Measurements from ENCODE around the gene MEGF8. TPM values are rescaled to one million over a fixed set of nuclear protein-coding genes. Genes with fewer than 3 reads are reported as not detected.

The MEGF8 gene
- total and polyA plus RNA-seq, 9 of the 15 experiments (the other 6 are each of a cell fraction or from before 2014, with no cell fraction given): 0.28 to 13.1 (median 3.0) TPM

- H3K36me3 ChIP-seq (ENCODE audit: control insufficient read depth, insufficient read depth, low read length): no peaks in the 10 kb centered on the region
- in situ Hi-C loops (cut with MboI) (no loop called here), intact Hi-C loops (cut with micrococcal nuclease) (no loop called here)
- no peak overlapping the region for H3K4me3 ChIP-seq
- peaks cover 6 to 8% of the 10 kb centered on the region in 2 experiments; a peak in 4 of 5 replicates for H3K27me3 ChIP-seq (ENCODE audit: control insufficient read depth in 2 of 2, insufficient read depth in 2 of 2, low read length in 2 of 2)
- H3K9me1 ChIP-seq (ENCODE audit: control insufficient read depth, insufficient read depth, low read length): no peaks in the 10 kb centered on the region
- CTCF ChIA-PET (ENCODE audit: low intra/inter-chr PET ratio): interaction anchor here (0.5 kb wide), 1 partner anchor 24 kb away, joined by 3 read pairs; no protein-coding TSS in a partner anchor
- H3K4me1 ChIP-seq (replicated peaks in 1 of 2; ENCODE audit: control insufficient read depth in 2 of 2, insufficient read depth in 2 of 2, low read length in 2 of 2): peaks cover 0 to 42% of the 10 kb centered on the region in 2 experiments; a peak in 2 of 5 replicates
- H3K4me2 ChIP-seq (ENCODE audit: insufficient read depth, low read length): no peak overlapping the region
- WGBS (ENCODE audit: insufficient coverage, low coverage, missing lambda C conversion rate): 30% methylated on average over 6 of the region's 6 CpGs
- H3K27ac ChIP-seq (ENCODE audit: extremely low read depth, low read depth, low read length): no peak overlapping the region
- POLR2A ChIA-PET: interaction anchor here (0.6 to 0.7 kb wide), 2 partner anchors 13 to 401 kb away, joined by 3 read pairs; no protein-coding TSS in a partner anchor
- ATAC-seq (no peak), DNase-seq (ENCODE audit: extremely low read depth in 1 of 4, low spot score in 3 of 4) (no peak), FAIRE-seq (no peak)
- H3K79me2 ChIP-seq (ENCODE audit: control insufficient read depth, insufficient read depth, low read length): no peaks in the 10 kb centered on the region
- H3K9ac ChIP-seq (ENCODE audit: insufficient read depth in 1 of 2, low read depth in 2 of 2, low read length in 2 of 2): no peak overlapping the region; a peak in 1 of 4 replicates
- no peaks in the 10 kb centered on the region for H3K9me3 ChIP-seq (replicated peaks; ENCODE audit: control insufficient read depth, insufficient read depth, low read depth, low read length)
- TF ChIP-seq E2F4 (CRISPR knock-in tag; IDR thresholded peaks at IDR 0.05; ENCODE audit: low read depth): no peak
- no peak for TF ChIP-seq HLTF (IDR thresholded peaks at IDR 0.05)
- no peak for TF ChIP-seq SMC3 (conservative IDR thresholded peaks at IDR 0.05; ENCODE audit: insufficient read depth, low read depth, low read length)
- TF ChIP-seq POLR3G (IDR thresholded peaks at IDR 0.05; ENCODE audit: extremely low read depth, insufficient read length, insufficient replicate concordance): no peak
- no peak for TF ChIP-seq NELFE (IDR thresholded peaks at IDR 0.05; ENCODE audit: insufficient read depth, insufficient read length)
- no peak for TF ChIP-seq ZNF384 (IDR thresholded peaks at IDR 0.05; ENCODE audit: low read depth, low read length)
- no peak for TF ChIP-seq SRSF9 (IDR thresholded peaks at IDR 0.05; ENCODE audit: borderline replicate concordance, low read depth, low read length)
- no peak for TF ChIP-seq MCM7 (IDR thresholded peaks at IDR 0.05)
- TF ChIP-seq NFIX (CRISPR knock-in tag; IDR thresholded peaks at IDR 0.05; ENCODE audit: low read depth): no peak
- no peak for TF ChIP-seq ZNF174 (CRISPR knock-in tag; IDR thresholded peaks at IDR 0.05)
- TF ChIP-seq KDM4B (IDR thresholded peaks at IDR 0.05; ENCODE audit: borderline replicate concordance in 2 of 2, low read depth in 1 of 2): no peak
- no peak for TF ChIP-seq ARID3B (CRISPR knock-in tag; IDR thresholded peaks at IDR 0.05; ENCODE audit: borderline replicate concordance)
- no peak for TF ChIP-seq SMARCC2 (IDR thresholded peaks at IDR 0.05; ENCODE audit: low read depth)
- TF ChIP-seq ARID4B (CRISPR knock-in tag; IDR thresholded peaks at IDR 0.05): no peak
- TF ChIP-seq ZNF57 (CRISPR knock-in tag; IDR thresholded peaks at IDR 0.05): no peak
- no peak for TF ChIP-seq ZNF316 (IDR thresholded peaks at IDR 0.05)
- TF ChIP-seq DIDO1 (tag; IDR thresholded peaks at IDR 0.05; ENCODE audit: low read depth): no peak
- no TSS peak for BruUV-seq (replicated peaks)
- no peak overlapping the region for H2AFZ ChIP-seq (ENCODE audit: low read depth, low read length)
- H4K20me1 ChIP-seq (replicated peaks; ENCODE audit: control insufficient read depth, insufficient read depth, low read length): peaks cover 34% of the 10 kb centered on the region
These were observed 84.0 kb downstream of the MEGF8 start for GRCh38 chr19:42409477-42409876.

Data from K562 (cell line).